Stimulated activated CD4-positive, alpha-beta T cell treated with anti-CD3 and anti-CD28 coated beads, Interleukin-1b, Interleukin-23, amount 100 ng/mL, for 48 hours (primary cell): ENCODE data around the gene FUT8.
"Not testable (repeated sequence)": the region's sequence is repeated elsewhere in the genome, so short reads cannot be mapped to it uniquely, and the experiment has no call there.

Experiments
- DNase-seq: peaks from one replicate; pipeline ENCODE4 v3.0.0-alpha.2; 2020

FUT8 gene

GRCh38 chr14:65419593-65420252, 7.2 kb downstream of the FUT8 start:
- DNase-seq, result no peak

DNA sequence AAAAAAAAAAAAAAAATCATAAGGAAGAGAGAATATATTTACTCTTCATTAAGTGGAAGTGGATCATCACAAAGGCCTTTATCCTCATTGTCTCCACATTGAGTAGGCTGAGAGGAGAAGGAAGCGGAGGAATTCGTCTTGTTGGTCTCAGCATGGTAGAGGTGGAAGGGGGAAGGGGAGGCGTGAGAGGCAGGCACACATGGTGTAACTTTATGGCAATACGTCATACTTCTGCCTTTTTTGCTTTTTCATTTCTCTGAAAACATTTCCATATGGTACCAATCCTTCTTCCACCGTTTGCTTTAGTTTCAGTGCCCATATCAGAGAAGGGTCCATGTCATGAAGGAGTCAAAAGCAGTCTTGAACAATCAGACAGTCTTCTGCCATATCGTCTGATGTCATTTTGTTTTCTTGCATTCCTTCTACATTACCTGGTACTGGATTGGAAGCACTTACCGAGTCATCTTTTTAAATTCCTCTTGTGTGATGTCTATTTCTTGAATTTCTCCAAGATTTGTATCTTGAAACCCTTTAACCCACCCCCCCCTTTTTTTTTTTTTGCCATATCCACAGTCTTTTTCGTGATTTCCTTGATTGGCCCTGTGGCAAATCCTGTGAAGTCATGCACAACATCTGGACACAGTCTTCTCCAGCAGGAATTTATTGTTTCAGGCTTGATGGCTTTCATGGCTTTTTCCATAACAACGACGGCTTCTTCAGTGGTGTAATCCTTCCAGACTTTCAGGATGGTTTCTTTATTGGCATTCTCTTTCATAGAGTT, 8.9 kb downstream of the FUT8 start:
- no peak for DNase-seq

- no peak for DNase-seq
Observed at GRCh38 chr14:65422088-65422834, 9.7 kb downstream of the FUT8 start.

GRCh38 chr14:65423982-65424381, 11.5 kb downstream of the FUT8 start:
- DNase-seq, result no peak

GRCh38 chr14:65424531-65424930, 12.0 kb downstream of the FUT8 start:
- DNase-seq, result no peak

DNA sequence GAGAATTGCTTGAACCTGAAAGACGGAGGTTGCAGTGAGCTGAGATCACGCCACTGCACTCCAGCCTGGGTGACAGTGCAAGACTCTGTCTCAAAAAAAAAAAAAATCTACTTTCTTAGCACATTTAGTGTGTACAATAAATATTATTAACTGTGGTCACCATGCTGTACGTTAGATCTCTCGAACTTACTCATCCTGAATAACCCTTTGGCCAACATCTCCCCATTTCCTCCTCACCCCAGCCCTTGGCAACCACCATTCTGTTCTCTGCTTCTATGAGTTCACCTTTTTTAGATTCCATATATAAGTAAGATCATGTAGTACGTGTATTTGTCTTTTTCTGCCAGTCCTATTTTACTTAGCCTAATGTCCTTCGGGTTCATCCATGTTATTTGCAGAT, 13.4 kb downstream of the FUT8 start:
- no peak for DNase-seq

DNA sequence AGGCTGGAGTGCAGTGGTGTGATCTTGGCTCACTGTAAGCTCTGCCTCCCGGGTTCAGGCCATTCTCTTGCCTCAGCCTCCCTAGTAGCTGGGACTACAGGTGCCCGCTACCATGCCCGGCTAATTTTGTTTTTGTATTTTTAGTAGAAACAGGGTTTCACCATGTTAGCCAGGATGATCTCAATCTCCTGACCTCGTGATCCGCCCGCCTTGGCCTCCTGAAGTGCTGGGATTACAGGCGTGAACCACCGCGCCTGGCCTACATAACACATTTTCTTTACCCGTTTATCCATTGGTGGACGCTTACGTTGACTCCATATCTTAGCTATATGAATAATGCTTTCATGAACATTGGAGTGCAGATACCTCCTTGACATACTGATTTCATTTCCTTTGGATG, 14.4 kb downstream of the FUT8 start:
- not testable (repeated sequence) for DNase-seq

GRCh38 chr14:65428691-65429090, 16.2 kb downstream of the FUT8 start:
- DNase-seq, result no peak

DNA sequence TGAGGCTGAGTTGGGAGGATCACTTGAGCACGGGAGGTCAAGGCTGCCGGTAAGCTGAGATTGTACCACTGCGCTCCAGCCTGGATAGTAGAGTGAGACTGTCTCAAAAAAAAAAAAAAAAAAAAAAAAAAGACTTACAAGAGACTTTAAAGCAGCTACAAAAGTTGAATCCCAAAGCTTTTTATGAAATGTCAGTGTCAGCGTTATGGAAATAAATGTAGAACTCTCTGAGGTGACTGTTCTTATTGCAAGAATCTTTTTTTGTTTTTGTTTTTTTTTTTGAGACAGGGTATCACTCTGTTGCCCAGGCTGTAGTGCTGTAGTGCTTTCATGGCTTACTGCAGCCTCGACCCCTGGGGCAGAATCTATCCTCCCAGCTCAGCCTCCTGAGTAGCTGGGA, 17.2 kb downstream of the FUT8 start:
- DNase-seq, result no peak

DNA sequence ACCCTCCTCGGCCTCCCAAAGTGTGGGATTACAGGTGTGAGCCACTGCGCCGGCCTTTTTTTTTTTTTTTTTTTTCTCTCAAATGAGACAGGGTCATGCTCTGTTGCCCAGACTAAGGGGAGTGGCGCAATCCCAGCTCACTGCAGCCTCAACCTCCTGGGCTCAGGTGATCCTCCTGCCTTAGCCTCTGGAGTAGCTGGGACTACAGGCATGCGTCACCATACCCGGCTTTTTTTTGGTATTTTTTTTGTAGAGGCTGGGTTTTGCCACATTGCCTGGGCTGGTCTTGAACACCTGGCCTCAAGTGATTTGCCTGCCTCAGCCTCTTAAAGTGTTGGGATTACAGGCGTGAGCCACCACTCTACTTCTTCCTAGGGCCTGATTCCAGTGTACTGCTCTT, 18.7 kb downstream of the FUT8 start:
- no peak for DNase-seq

DNA sequence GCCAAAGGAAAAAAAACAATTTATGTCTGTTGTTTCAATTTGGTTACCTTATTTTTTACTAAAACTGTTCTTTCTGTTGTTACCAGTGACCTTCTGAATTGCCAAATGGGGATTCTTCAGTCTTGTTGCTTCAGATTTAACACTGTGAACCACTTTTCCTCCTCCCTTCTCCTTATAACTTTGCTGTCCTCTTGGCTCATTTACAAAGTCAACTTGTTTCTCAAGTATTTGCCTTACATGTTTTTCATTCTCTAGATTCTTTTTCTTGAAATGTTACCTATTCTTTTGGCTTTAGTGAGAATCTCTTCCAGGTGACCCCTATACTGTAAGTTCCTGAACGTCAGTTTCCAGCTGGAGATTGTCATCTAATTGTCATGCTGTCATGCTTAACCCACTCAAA, 19.4 kb downstream of the FUT8 start:
- no peak for DNase-seq

- no peak for DNase-seq
Observed at GRCh38 chr14:65432361-65432948, 19.9 kb downstream of the FUT8 start.

DNA sequence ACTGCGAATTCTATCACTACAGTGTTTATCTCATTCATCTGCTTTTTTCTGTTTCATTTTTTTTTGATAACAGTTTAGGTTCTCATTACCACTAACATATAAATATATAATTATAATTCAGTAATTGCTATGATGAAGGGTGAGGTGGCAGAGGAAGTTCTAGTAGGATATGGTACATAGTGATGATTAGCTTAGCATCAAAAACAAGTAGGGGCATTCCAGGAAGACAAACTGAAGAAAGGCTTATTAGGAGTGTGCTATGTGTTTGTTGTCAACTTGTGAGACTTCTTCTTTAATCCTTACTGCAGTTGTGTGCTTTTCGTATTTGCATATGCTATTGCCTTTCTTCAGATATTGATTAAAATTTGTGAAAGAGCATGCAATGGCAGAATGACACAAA, 20.6 kb downstream of the FUT8 start:
- DNase-seq, result no peak

- no peak for DNase-seq
Observed at GRCh38 chr14:65433646-65434045, 21.1 kb downstream of the FUT8 start.

DNA sequence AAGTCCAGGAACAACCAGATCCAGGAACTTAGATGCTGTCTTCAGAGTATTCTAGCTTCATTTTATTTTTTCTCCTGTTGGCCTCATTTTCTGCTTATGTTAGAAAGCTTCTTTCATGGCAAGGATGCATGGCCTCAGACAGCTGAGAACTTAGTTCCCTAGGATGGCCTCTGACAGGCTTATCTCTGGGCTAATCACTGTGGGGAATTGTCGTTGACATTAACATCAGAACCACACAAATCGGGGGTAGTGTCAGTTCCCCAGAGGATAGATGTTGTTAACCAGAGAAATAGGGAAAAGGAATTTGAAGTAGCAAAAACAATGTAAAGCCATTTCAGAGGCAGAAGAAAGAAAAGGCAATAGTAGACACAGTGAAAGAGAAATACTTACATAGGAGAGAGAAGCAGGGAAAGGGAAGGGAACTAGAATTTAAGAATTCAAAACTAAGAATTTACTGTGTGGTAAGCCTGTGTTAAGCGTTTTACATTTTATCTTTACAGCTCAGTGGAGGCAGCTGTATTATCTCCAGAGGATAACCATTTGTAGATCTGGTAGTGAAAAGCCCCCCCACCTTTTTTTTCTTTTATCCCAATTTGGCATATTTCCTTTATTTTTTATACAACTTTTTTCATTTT, 21.8 kb downstream of the FUT8 start:
- DNase-seq, result no peak

GRCh38 chr14:65438266-65438933, 25.9 kb downstream of the FUT8 start:
- no peak for DNase-seq

DNA sequence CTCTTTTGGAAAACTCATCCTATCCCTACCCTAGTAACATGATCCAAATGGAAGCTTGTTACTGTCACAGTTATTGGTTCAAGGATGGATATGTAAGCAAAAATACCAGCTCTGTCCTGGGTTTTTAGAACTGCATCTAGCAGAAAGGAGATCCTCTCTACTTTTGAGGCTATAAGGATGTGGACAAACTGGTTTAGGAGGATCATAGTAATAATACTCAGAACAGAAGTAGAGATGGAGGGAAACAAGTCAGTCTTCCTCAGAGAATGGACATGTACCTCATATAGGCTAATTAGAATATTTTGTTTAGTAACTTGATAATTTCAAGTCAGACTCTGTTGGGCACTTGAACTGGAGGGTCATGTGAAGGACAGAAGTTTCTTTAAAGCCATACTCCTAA, 26.6 kb downstream of the FUT8 start:
- no peak for DNase-seq

DNA sequence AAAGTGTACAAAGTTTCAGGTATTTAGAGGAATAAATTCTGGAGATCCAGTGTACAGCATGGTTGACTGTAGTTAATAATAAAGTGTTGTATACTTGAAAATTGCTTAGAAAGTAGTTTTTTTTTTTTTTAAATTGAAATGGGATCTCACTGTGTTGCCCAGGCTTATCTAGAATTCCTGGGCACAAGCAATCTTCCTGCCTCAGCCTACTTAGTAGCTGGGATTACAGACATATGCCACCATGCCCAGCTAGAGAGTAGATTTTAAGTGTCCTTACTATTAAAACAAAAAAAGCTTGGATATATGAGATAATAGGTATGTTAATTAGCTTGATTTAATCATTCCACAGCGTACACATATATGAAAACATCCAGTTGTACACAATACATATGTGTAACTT, 27.7 kb downstream of the FUT8 start:
- DNase-seq, result no peak

DNA sequence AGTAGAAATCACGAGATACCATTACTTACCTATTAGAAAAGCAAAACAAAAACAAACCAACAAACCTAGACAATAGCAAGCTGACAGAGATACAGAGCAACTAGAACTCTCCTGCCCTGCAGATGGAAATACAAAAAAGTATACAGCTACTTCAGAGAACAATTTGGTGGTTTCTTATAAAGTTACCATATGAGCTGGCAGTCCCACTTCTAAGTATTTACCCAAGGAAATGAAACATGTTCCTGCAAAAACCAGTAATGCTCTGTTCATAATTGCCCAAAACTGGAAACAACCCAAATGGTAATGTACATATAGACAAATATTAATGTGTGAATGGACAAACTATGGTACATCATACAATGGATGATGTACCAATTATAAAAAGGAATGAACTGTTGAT, 31.7 kb downstream of the FUT8 start:
- no peak for DNase-seq

DNA sequence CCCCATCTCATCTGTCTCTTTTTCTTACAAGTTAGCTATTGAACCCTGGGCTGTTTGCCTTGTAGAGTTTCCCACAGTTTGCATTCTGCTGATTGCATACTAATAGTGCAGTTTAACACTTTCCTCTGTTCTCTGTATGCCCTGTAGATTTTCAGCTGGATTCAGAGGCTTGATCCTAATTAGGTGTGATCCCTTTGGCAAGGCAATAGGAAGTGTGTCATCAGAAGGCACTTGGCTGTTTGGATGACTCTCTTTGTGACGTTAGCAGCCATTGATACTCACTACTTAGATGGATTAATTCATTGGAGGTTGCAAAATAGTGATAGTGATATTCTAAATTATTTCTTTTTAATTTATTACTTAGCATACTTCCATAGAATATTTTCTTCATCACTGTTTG, 33.6 kb downstream of the FUT8 start:
- DNase-seq, result no peak

DNA sequence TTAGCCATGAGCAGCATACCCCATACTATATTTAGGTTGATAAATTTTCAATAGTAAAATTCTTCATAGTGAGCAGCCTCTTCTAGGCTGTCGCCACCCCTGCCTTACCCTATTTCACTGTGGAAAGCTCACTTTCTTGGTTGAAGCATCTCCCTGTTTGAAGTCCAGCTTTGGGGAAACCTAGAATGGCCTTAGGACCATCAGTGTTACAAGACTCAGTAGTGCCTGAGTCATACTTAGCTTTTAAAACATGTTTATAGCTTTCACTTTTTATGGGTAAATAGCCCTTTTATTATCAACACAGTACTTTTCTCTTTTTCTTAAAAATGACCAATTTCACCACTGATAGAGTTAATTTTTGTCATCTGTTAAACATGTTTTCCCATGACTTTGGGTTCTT, 37.1 kb downstream of the FUT8 start:
- DNase-seq, result no peak

GRCh38 chr14:65453807-65454480, 41.4 kb downstream of the FUT8 start:
- no peak for DNase-seq
